Suprapubic skin (tissue), 4 donors: ENCODE measurements around the gene TSPEAR.

Experiments
- EP300 ChIP-seq: sonication (generic); formaldehyde crosslinking; IDR thresholded peaks from one replicate; pipeline ENCODE4 v1.6.1; 2017; ENCODE audit warnings: antibody characterized with exemption
- POLR2A ChIP-seq, 2 donors: fragments of 450-650 bp; IDR thresholded peaks; one replicate each; pipeline ENCODE4 v1.6.1; 2017; ENCODE audit warnings: antibody characterized with exemption in 2 of 2, mild to moderate bottlenecking in 2 of 2, moderate library complexity in 2 of 2
- POLR2AphosphoS5 ChIP-seq, 3 donors: sonication (generic); formaldehyde crosslinking; IDR thresholded peaks; one replicate each; pipeline ENCODE4 v1.6.1; 2017; ENCODE audit warnings: antibody characterized with exemption in 3 of 3
- TF ChIP-seq, protein P1 (sequence below), 2 donors: fragments of 200-600 bp in 1 of 2; fragments of 450-650 bp in 1 of 2; sonication (generic) in 1 of 2; IDR thresholded peaks; one replicate each; pipeline ENCODE4 v1.5.1; 2016 to 2019; ENCODE audit warnings: antibody characterized with exemption in 2 of 2, mild to moderate bottlenecking in 1 of 2, moderate library complexity in 1 of 2

- TF ChIP-seq EP300 (no peak), POLR2AphosphoS5 (IDR thresholded peaks at IDR 0.05) (no peak), POLR2A (IDR thresholded peaks at IDR 0.05) (no peak)
- TF ChIP-seq, protein P1, sequence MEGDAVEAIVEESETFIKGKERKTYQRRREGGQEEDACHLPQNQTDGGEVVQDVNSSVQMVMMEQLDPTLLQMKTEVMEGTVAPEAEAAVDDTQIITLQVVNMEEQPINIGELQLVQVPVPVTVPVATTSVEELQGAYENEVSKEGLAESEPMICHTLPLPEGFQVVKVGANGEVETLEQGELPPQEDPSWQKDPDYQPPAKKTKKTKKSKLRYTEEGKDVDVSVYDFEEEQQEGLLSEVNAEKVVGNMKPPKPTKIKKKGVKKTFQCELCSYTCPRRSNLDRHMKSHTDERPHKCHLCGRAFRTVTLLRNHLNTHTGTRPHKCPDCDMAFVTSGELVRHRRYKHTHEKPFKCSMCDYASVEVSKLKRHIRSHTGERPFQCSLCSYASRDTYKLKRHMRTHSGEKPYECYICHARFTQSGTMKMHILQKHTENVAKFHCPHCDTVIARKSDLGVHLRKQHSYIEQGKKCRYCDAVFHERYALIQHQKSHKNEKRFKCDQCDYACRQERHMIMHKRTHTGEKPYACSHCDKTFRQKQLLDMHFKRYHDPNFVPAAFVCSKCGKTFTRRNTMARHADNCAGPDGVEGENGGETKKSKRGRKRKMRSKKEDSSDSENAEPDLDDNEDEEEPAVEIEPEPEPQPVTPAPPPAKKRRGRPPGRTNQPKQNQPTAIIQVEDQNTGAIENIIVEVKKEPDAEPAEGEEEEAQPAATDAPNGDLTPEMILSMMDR (IDR thresholded peaks at IDR 0.05), result no peak
These were observed 163.6 kb downstream of the TSPEAR start for GRCh38 chr21:44547656-44548331.
